Endothelial cell of umbilical vein (primary cell): ENCODE measurements around the gene HDDC2. TPM values are rescaled to one million over a fixed set of nuclear protein-coding genes. Genes with fewer than 3 reads are reported as not detected.

ENCODE experiments used
- BruUV-seq: library from RNA; stranded (reverse); fragments of 400-500 nt; replicated peaks from 2 replicates; lab custom pipeline; 2021; lab: Mats Ljungman, UMichigan
- CTCF ChIA-PET: fragments of 300-600, 350-600 bp; sonication (Branson Sonifier 250); formaldehyde crosslinking; loops from one replicate; lab custom pipeline; 2021; ENCODE audit warnings: antibody characterized with exemption, inconsistent platforms; lab: Charles Lee
- POLR2A ChIA-PET: fragments of 300-600, 350-600 bp; sonication (Branson Sonifier 250); formaldehyde crosslinking; loops from one replicate; lab custom pipeline; 2021; ENCODE audit warnings: antibody characterized with exemption, inconsistent platforms; lab: Charles Lee
- DNase-seq: peaks from one replicate; pipeline ENCODE4 v3.0.0-alpha.2; 2011; ENCODE audit warnings: low read depth, low spot score
- FAIRE-seq: peaks from 2 replicates; lab custom pipeline; 2011; peaks lifted over from hg19 to GRCh38; lab: Jason Lieb, UNC
- H2AFZ ChIP-seq: 2 replicates; pipeline ENCODE4 v1.6.0; 2012; ENCODE audit warnings: low read depth, low read length, control low read depth, inconsistent platforms
- H3K27ac ChIP-seq: 2 replicates; pipeline ENCODE4 v1.5.1; 2011; ENCODE audit warnings: low read depth, mild to moderate bottlenecking, control low read depth, low read length, moderate library complexity; ENCODE audit not compliant: insufficient read depth
- H3K27me3 ChIP-seq, 2 experiments: 2 replicates each; pipeline versions ENCODE4 v1.6.0 to v1.6.1; 2011; ENCODE audit warnings: low read length in 2 of 2, mixed read lengths in 1 of 2; ENCODE audit not compliant: control insufficient read depth in 2 of 2, insufficient read depth in 2 of 2
- H3K36me3 ChIP-seq, 2 experiments: 2 replicates in 1 of 2; 3 replicates in 1 of 2; pipeline ENCODE4 v1.5.1; 2011; ENCODE audit warnings: low read length in 2 of 2, mild to moderate bottlenecking in 1 of 2, moderate library complexity in 1 of 2; ENCODE audit not compliant: control insufficient read depth in 2 of 2, insufficient read depth in 2 of 2; ENCODE audit errors: extremely low read depth in 1 of 2
- H3K4me1 ChIP-seq: 3 replicates; pipeline ENCODE4 v1.5.1; 2011; ENCODE audit warnings: mild to moderate bottlenecking, low read length; ENCODE audit not compliant: control insufficient read depth, insufficient read depth; ENCODE audit errors: extremely low read depth
- H3K4me2 ChIP-seq: 2 replicates; pipeline ENCODE4 v1.6.1; 2011; ENCODE audit warnings: low read length, control low read depth, mixed read lengths; ENCODE audit not compliant: insufficient read depth
- H3K4me3 ChIP-seq, 3 experiments: fragments of 200-600 bp in 1 of 3; sonication (generic), shearing (Covaris generic) in 1 of 3; replicated peaks in 1 of 3; 2 replicates each; pipeline ENCODE4 v1.5.1; 2011 to 2016; ENCODE audit warnings: control low read depth in 3 of 3, low read length in 3 of 3, mild to moderate bottlenecking in 2 of 3, inconsistent platforms in 1 of 3, low read depth in 1 of 3, moderate library complexity in 1 of 3; ENCODE audit not compliant: insufficient read depth in 1 of 3
- H3K79me2 ChIP-seq: 2 replicates; pipeline ENCODE4 v1.6.0; 2012; ENCODE audit warnings: low read length, inconsistent platforms; ENCODE audit not compliant: control insufficient read depth, insufficient read depth
- H3K9ac ChIP-seq: replicated peaks from 2 replicates; pipeline ENCODE3; 2011; ENCODE audit warnings: low read length, control low read depth; ENCODE audit not compliant: insufficient read depth; ENCODE audit errors: extremely low read depth
- H3K9me1 ChIP-seq: replicated peaks from 3 replicates; pipeline ENCODE4 v1.6.0; 2011; ENCODE audit warnings: mild to moderate bottlenecking, low read length; ENCODE audit not compliant: control insufficient read depth, insufficient read depth; ENCODE audit errors: extremely low read depth
- H3K9me3 ChIP-seq: replicated peaks from 2 replicates; pipeline ENCODE4 v1.5.1; 2012; ENCODE audit warnings: low read length, inconsistent platforms; ENCODE audit not compliant: control insufficient read depth, insufficient read depth
- H4K20me1 ChIP-seq: replicated peaks from 2 replicates; pipeline ENCODE3; 2011; ENCODE audit warnings: mild to moderate bottlenecking, low read length; ENCODE audit not compliant: control insufficient read depth, insufficient read depth; ENCODE audit errors: extremely low read depth
- EZH2 ChIP-seq: IDR thresholded peaks from 2 replicates; pipeline ENCODE4 v1.6.1; 2012; ENCODE audit warnings: borderline replicate concordance, low read depth, mild to moderate bottlenecking, moderate library complexity, low read length, inconsistent platforms; ENCODE audit not compliant: severe bottlenecking
- FOS ChIP-seq: IDR thresholded peaks from 2 replicates; pipeline ENCODE4 v1.6.1; 2011; ENCODE audit warnings: mild to moderate bottlenecking, low read length, moderate library complexity, borderline replicate concordance; ENCODE audit not compliant: insufficient read depth
- MAX ChIP-seq: IDR thresholded peaks from 2 replicates; pipeline ENCODE4 v1.6.1; 2011; ENCODE audit not compliant: insufficient read depth, insufficient read length
- POLR2A ChIP-seq: IDR thresholded peaks from 2 replicates; pipeline ENCODE4 v1.6.1; 2012; ENCODE audit warnings: low read depth, mild to moderate bottlenecking, control low read depth, low read length
- dilution Hi-C: fragments of 300-500 bp; cut with MboI; formaldehyde crosslinking; loops from one replicate; pipeline ENCODE4 v1.15.0; 2019; ENCODE audit warnings: low sequenced_read_pairs; ENCODE audit not compliant: extremely low pct_ligation_motif_present
- intact Hi-C: fragments of 100-400 bp; cut with micrococcal nuclease; formaldehyde crosslinking; loops from one replicate; pipeline ENCODE4 v1.10.0; 2022
- polyA plus RNA-seq, 4 experiments: library from polyadenylated mRNA; depleted of rRNA in 3 of 4; stranded (reverse) in 3 of 4; unstranded in 1 of 4; fragments of >200 nt; gene quantifications; 2 replicates each; pipeline versions ENCODE4 v1.2.1 to v1.2.3, GENCODE V29; 2011 to 2012; ENCODE audit warnings: missing spikeins in 1 of 4
- total RNA-seq: library from RNA; stranded (reverse); gene quantifications from 2 replicates; pipeline ENCODE4 v1.2.3, GENCODE V29; 2021

HDDC2 gene
- total and polyA plus RNA-seq, 2 donors (not counting 3 experiments of a cell fraction or from before 2014, with no cell fraction given) = 12.6 to 13.6 TPM

- dilution Hi-C loops (no loop called here), intact Hi-C loops (no loop called here)
- no peak overlapping the region for H3K27ac ChIP-seq
- H3K9ac ChIP-seq = no peak overlapping the region
- H3K4me1 ChIP-seq = peaks cover 3% of the 10 kb centered on the region
- H3K79me2 ChIP-seq = no peaks in the 10 kb centered on the region
- CTCF ChIA-PET = interaction anchor here (1.3 to 2.5 kb wide), 2 partner anchors 141 to 459 kb away, joined by 3 to 6 read pairs; partner anchors contain the start of gene TPD52L1
- DNase-seq (no peak), FAIRE-seq (no peak)
- H3K27me3 ChIP-seq = no peaks in the 10 kb centered on the region
- H4K20me1 ChIP-seq = no peaks in the 10 kb centered on the region
- no peaks in the 10 kb centered on the region for H3K9me3 ChIP-seq
- H3K36me3 ChIP-seq = no peaks in the 10 kb centered on the region
- no peaks in the 10 kb centered on the region for H3K9me1 ChIP-seq
- no peak overlapping the region for H3K4me2 ChIP-seq
- POLR2A ChIA-PET = no interaction called here
- no peak for TF ChIP-seq MAX
- H2AFZ ChIP-seq = no peak overlapping the region
- no TSS peak for BruUV-seq
- H3K4me3 ChIP-seq = no peak overlapping the region
These were observed 7.7 kb downstream of the HDDC2 start for GRCh38 chr6:125294036-125294435.

DNA sequence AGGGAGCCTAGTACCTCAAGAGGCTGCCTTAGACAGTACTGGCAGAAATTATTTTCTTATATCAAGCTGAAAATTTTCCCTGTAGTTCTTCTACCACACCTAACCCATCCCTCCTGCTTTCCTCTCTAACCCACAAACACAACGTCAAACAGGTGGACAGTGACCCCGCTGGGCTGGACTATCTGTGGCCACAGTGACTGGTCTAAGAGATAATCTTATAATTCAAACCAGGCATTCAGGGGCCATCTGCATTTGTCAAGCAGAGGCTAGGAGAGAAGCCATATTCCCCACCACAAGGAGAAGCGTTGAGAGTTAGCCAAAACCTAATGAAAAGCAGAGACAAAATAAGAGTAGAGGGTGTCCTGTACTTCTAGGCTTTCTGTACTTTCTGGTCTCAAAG lies 8.2 kb downstream of the HDDC2 start:
- Histone ChIP-seq H3K9ac (no peak overlapping the region), H3K4me3 (no peak overlapping the region), H3K9me3 (no peaks in the 10 kb centered on the region), H3K9me1 (no peaks in the 10 kb centered on the region), H4K20me1 (no peaks in the 10 kb centered on the region), H3K36me3 (no peaks in the 10 kb centered on the region), H3K27me3 (no peaks in the 10 kb centered on the region), H3K4me2 (no peak overlapping the region), H3K27ac (no peak overlapping the region), H3K4me1 (peaks cover 3% of the 10 kb centered on the region), H3K79me2 (no peaks in the 10 kb centered on the region), H2AFZ (no peak overlapping the region)
- DNase-seq (no peak), FAIRE-seq (no peak)
- no TSS peak for BruUV-seq
- CTCF ChIA-PET = interaction anchor here (1.3 to 2.5 kb wide), 2 partner anchors 140 to 460 kb away, joined by 3 to 6 read pairs; partner anchors contain the start of gene TPD52L1
- POLR2A ChIA-PET = no interaction called here
- intact Hi-C loops (no loop called here), dilution Hi-C loops (no loop called here)
- TF ChIP-seq EZH2 = no peak
- no peak for TF ChIP-seq POLR2A
- no peak for TF ChIP-seq FOS
